Ovary (tissue), 3 donors: Measurements from ENCODE around the gene RPS6KA6.

Experiments
- EP300 ChIP-seq: sonication (generic); formaldehyde crosslinking; IDR thresholded peaks from one replicate; pipeline ENCODE4 v1.6.1; 2017; ENCODE audit warnings: antibody characterized with exemption
- POLR2A ChIP-seq: fragments of 450-650 bp; IDR thresholded peaks from one replicate; pipeline ENCODE4 v1.6.1; 2017; ENCODE audit warnings: antibody characterized with exemption, mild to moderate bottlenecking, moderate library complexity
- TF ChIP-seq, protein P1 (sequence below), 3 donors: fragments of 450-650 bp in 2 of 3; fragments of 200-600 bp in 1 of 3; IDR thresholded peaks; one replicate each; pipeline versions ENCODE4 v1.5.1 to v1.8.0; 2016 to 2022; ENCODE audit warnings: antibody characterized with exemption in 3 of 3, mild to moderate bottlenecking in 1 of 3
- donor health status: DM: no; HTN: no; CAD: no.

DNA sequence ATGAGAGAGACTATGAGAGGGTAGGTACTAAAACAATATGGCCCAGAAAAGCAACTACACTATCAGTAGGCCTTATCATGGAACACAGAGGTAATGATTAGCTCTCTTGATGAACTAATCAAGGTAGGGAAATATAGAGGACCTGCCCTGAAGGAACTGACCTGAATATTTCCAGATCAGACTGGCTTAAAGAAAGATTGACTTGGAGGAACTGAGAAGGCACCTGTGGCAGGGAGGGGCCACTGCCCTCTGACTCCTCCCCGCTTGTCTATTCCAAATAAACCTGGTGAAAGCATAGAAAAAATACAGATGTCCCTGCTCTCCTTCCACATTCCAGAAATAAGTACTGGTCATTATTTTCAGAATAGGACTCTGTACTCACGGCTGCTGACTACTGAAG lies 5.5 kb downstream of the RPS6KA6 start:
- TF ChIP-seq, protein P1, sequence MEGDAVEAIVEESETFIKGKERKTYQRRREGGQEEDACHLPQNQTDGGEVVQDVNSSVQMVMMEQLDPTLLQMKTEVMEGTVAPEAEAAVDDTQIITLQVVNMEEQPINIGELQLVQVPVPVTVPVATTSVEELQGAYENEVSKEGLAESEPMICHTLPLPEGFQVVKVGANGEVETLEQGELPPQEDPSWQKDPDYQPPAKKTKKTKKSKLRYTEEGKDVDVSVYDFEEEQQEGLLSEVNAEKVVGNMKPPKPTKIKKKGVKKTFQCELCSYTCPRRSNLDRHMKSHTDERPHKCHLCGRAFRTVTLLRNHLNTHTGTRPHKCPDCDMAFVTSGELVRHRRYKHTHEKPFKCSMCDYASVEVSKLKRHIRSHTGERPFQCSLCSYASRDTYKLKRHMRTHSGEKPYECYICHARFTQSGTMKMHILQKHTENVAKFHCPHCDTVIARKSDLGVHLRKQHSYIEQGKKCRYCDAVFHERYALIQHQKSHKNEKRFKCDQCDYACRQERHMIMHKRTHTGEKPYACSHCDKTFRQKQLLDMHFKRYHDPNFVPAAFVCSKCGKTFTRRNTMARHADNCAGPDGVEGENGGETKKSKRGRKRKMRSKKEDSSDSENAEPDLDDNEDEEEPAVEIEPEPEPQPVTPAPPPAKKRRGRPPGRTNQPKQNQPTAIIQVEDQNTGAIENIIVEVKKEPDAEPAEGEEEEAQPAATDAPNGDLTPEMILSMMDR (IDR thresholded peaks at IDR 0.05) = no peak
- TF ChIP-seq POLR2A (no peak), EP300 (no peak)
